Upper lobe of right lung (tissue), 1 donor: Measurements from ENCODE around the gene C1orf122. TPM values are rescaled to one million over a fixed set of nuclear protein-coding genes. Genes with fewer than 3 reads are reported as not detected.

ENCODE experiments used
- ATAC-seq: fragments of 200-7000 bp; cut with Tn5 transposase; one replicate; pipeline ENCODE4 v1.9.1; 2020; ENCODE audit warnings: mild to moderate bottlenecking, moderate library complexity
- DNase-seq: peaks from one replicate; pipeline ENCODE4 v3.0.0-alpha.2; 2020
- H3K27ac ChIP-seq: fragments of 200-600 bp; one replicate; pipeline ENCODE4 v1.8.0; 2022
- H3K27me3 ChIP-seq: fragments of 200-600 bp; one replicate; pipeline ENCODE4 v1.8.0; 2022; ENCODE audit warnings: mild to moderate bottlenecking
- H3K36me3 ChIP-seq: fragments of 200-600 bp; one replicate; pipeline ENCODE4 v1.8.0; 2022
- H3K4me1 ChIP-seq: fragments of 200-600 bp; one replicate; pipeline ENCODE4 v1.8.0; 2022
- H3K4me3 ChIP-seq: fragments of 200-600 bp; one replicate; pipeline ENCODE4 v1.8.0; 2022; ENCODE audit warnings: mild to moderate bottlenecking
- H3K9me3 ChIP-seq: fragments of 200-600 bp; one replicate; pipeline ENCODE4 v1.8.0; 2022
- CTCF ChIP-seq: fragments of 200-600 bp; IDR thresholded peaks from one replicate; pipeline ENCODE4 v1.8.0; 2022; ENCODE audit warnings: antibody characterized with exemption
- intact Hi-C: fragments of 100-400 bp; cut with DNase I; formaldehyde crosslinking; loops from one replicate; pipeline ENCODE4 v1.11.0; 2022
- total RNA-seq: library from RNA; stranded (reverse); fragmentation: NEBNext Ultra II Directional; extraction: Animal tissue kit (Norgen Biotek cat#: 25700); gene quantifications from one replicate; pipeline ENCODE4 v1.2.1, GENCODE V29; 2021
- donor health status: DM: no; HTN: yes; CAD: no; lungs with severe emphysema.

Gene C1orf122
- total RNA-seq, 1 donor from 2014 or later, result 29.7 TPM

GRCh38 chr1:37809942-37810341, 2.4 kb downstream of the C1orf122 start:
- intact Hi-C loops, result no loop called here

GRCh38 chr1:37811027-37811655, 3.6 kb downstream of the C1orf122 start:
- DNase-seq (peak; percentile 82), ATAC-seq (peak; percentile 66)
- peak; percentile 82 for TF ChIP-seq CTCF
- H3K9me3 ChIP-seq, result no peaks in the 10 kb centered on the region
- peaks cover 29% of the 10 kb centered on the region for H3K36me3 ChIP-seq
- intact Hi-C loops, result no loop called here
- H3K27me3 ChIP-seq, result no peaks in the 10 kb centered on the region
- H3K4me1 ChIP-seq, result peaks cover 28% of the 10 kb centered on the region
- H3K4me3 ChIP-seq, result no peak overlapping the region
- no peak overlapping the region for H3K27ac ChIP-seq

More at GRCh38 chr1:37809942-37810341, 2.4 kb downstream of the C1orf122 start:
- Histone ChIP-seq H3K4me1 (peaks cover 32% of the 10 kb centered on the region), H3K4me3 (no peak overlapping the region), H3K9me3 (no peaks in the 10 kb centered on the region), H3K36me3 (peaks cover 29% of the 10 kb centered on the region), H3K27me3 (no peaks in the 10 kb centered on the region), H3K27ac (no peak overlapping the region)
- ATAC-seq (no peak), DNase-seq (no peak)
- no peak for TF ChIP-seq CTCF

- Histone ChIP-seq H3K4me1 (peaks cover 16% of the 10 kb centered on the region), H3K4me3 (no peak overlapping the region), H3K9me3 (no peaks in the 10 kb centered on the region), H3K27ac (no peak overlapping the region), H3K36me3 (peaks cover 40% of the 10 kb centered on the region), H3K27me3 (no peaks in the 10 kb centered on the region)
- ATAC-seq (no peak), DNase-seq (no peak)
- intact Hi-C loops, result no loop called here
- no peak for TF ChIP-seq CTCF
Measured at GRCh38 chr1:37813529-37814145, 6.0 kb downstream of the C1orf122 start.

- no peaks in the 10 kb centered on the region for H3K27me3 ChIP-seq
- H3K36me3 ChIP-seq, result peaks cover 40% of the 10 kb centered on the region
- DNase-seq (no peak), ATAC-seq (no peak)
- no peaks in the 10 kb centered on the region for H3K9me3 ChIP-seq
- no peak for TF ChIP-seq CTCF
- H3K27ac ChIP-seq, result no peak overlapping the region
- intact Hi-C loops, result no loop called here
- peaks cover 10% of the 10 kb centered on the region for H3K4me1 ChIP-seq
- no peak overlapping the region for H3K4me3 ChIP-seq
Measured at GRCh38 chr1:37814252-37814651, 6.7 kb downstream of the C1orf122 start.

GRCh38 chr1:37817481-37817880, 9.9 kb downstream of the C1orf122 start:
- no peaks in the 10 kb centered on the region for H3K4me1 ChIP-seq
- no peak overlapping the region for H3K4me3 ChIP-seq
- TF ChIP-seq CTCF, result no peak
- ATAC-seq (no peak), DNase-seq (no peak)
- H3K36me3 ChIP-seq, result peaks cover 66% of the 10 kb centered on the region
- H3K9me3 ChIP-seq, result no peaks in the 10 kb centered on the region
- intact Hi-C loops, result no loop called here
- H3K27ac ChIP-seq, result no peak overlapping the region
- no peaks in the 10 kb centered on the region for H3K27me3 ChIP-seq
